Activated T-cell treated with anti-CD3 and anti-CD28 coated beads, Interleukin-2, amount 50 U/mL, for 4 hours (primary cell): ENCODE data around the gene FRMD4B. TPM values are rescaled to one million over a fixed set of nuclear protein-coding genes. Genes with fewer than 3 reads are reported as not detected.

ENCODE experiments used
- ATAC-seq, 2 donors: fragments of 200-7000 bp; cut with Tn5 transposase; one replicate each; pipeline ENCODE4 v1.10.0; 2021
- DNase-seq: peaks from one replicate; pipeline ENCODE4 v3.0.0-alpha.2; 2020
- H3K27me3 Mint-ChIP-seq: one replicate; pipeline ENCODE4 v1.8.0; 2021; ENCODE audit warnings: low read depth, mixed read lengths
- H3K36me3 Mint-ChIP-seq: one replicate; pipeline ENCODE4 v1.8.0; 2022; ENCODE audit warnings: mixed read lengths; ENCODE audit not compliant: insufficient read depth
- H3K4me1 Mint-ChIP-seq: one replicate; pipeline ENCODE4 v1.8.0; 2021; ENCODE audit warnings: low read depth, mixed read lengths
- H3K4me3 Mint-ChIP-seq: one replicate; pipeline ENCODE4 v1.8.0; 2021; ENCODE audit warnings: mild to moderate bottlenecking, moderate library complexity, mixed read lengths
- H3K9me3 Mint-ChIP-seq: one replicate; pipeline ENCODE4 v1.8.0; 2021; ENCODE audit warnings: mixed read lengths
- total RNA-seq, 3 donors: library from RNA; stranded (reverse); gene quantifications; one replicate each; pipeline ENCODE4 v1.2.1, GENCODE V29; 2021

FRMD4B gene
- total RNA-seq, 3 donors from 2014 or later: 16.3 to 24.6 (median 23.6) TPM

GRCh38 chr3:69359916-69360315 lies 26.0 kb downstream of the FRMD4B start:
- no peaks in the 10 kb centered on the region for H3K4me1 Mint-ChIP-seq
- ATAC-seq: no peak
- H3K9me3 Mint-ChIP-seq: peaks cover 5% of the 10 kb centered on the region
- H3K4me3 Mint-ChIP-seq: no peak overlapping the region
- peaks cover 2% of the 10 kb centered on the region for H3K27me3 Mint-ChIP-seq
- H3K36me3 Mint-ChIP-seq: no peaks in the 10 kb centered on the region
- no peak for DNase-seq

GRCh38 chr3:69359339-69359893 lies 26.5 kb downstream of the FRMD4B start:
- H3K4me1 Mint-ChIP-seq: no peaks in the 10 kb centered on the region
- no peak overlapping the region for H3K4me3 Mint-ChIP-seq
- peaks cover 5% of the 10 kb centered on the region for H3K9me3 Mint-ChIP-seq
- no peak for DNase-seq
- H3K36me3 Mint-ChIP-seq: no peaks in the 10 kb centered on the region
- peaks cover 2% of the 10 kb centered on the region for H3K27me3 Mint-ChIP-seq
- ATAC-seq: no peak

GRCh38 chr3:69357196-69357595 lies 28.7 kb downstream of the FRMD4B start:
- ATAC-seq (no peak), DNase-seq (no peak)
- Mint-ChIP-seq H3K9me3 (peaks cover 5% of the 10 kb centered on the region), H3K27me3 (peaks cover 16% of the 10 kb centered on the region), H3K4me3 (no peak overlapping the region), H3K36me3 (no peaks in the 10 kb centered on the region), H3K4me1 (peaks cover 14% of the 10 kb centered on the region)

GRCh38 chr3:69354948-69355347 lies 30.9 kb downstream of the FRMD4B start:
- ATAC-seq: no peak
- no peaks in the 10 kb centered on the region for H3K36me3 Mint-ChIP-seq
- peaks cover 16% of the 10 kb centered on the region for H3K27me3 Mint-ChIP-seq
- H3K9me3 Mint-ChIP-seq: peaks cover 5% of the 10 kb centered on the region
- DNase-seq: no peak
- H3K4me3 Mint-ChIP-seq: no peak overlapping the region
- H3K4me1 Mint-ChIP-seq: peaks cover 14% of the 10 kb centered on the region

- DNase-seq (no peak), ATAC-seq (no peak)
- peaks cover 16% of the 10 kb centered on the region for H3K27me3 Mint-ChIP-seq
- peaks cover 14% of the 10 kb centered on the region for H3K4me1 Mint-ChIP-seq
- no peaks in the 10 kb centered on the region for H3K9me3 Mint-ChIP-seq
- H3K4me3 Mint-ChIP-seq: peak overlapping the region; percentile 47
- H3K36me3 Mint-ChIP-seq: no peaks in the 10 kb centered on the region
Observed at GRCh38 chr3:69353503-69353902, 32.4 kb downstream of the FRMD4B start.

GRCh38 chr3:69353088-69353478 lies 32.8 kb downstream of the FRMD4B start:
- no peaks in the 10 kb centered on the region for H3K9me3 Mint-ChIP-seq
- no peaks in the 10 kb centered on the region for H3K36me3 Mint-ChIP-seq
- peak overlapping the region; percentile 47 for H3K4me3 Mint-ChIP-seq
- no peak for ATAC-seq
- H3K27me3 Mint-ChIP-seq: peaks cover 16% of the 10 kb centered on the region
- H3K4me1 Mint-ChIP-seq: peaks cover 14% of the 10 kb centered on the region
- no peak for DNase-seq

GRCh38 chr3:69352305-69353087 lies 33.4 kb downstream of the FRMD4B start:
- H3K36me3 Mint-ChIP-seq: no peaks in the 10 kb centered on the region
- H3K4me1 Mint-ChIP-seq: peaks cover 14% of the 10 kb centered on the region
- no peaks in the 10 kb centered on the region for H3K9me3 Mint-ChIP-seq
- ATAC-seq (no peak), DNase-seq (no peak)
- H3K27me3 Mint-ChIP-seq: peaks cover 18% of the 10 kb centered on the region
- H3K4me3 Mint-ChIP-seq: no peak overlapping the region

- Mint-ChIP-seq H3K36me3 (no peaks in the 10 kb centered on the region), H3K4me3 (no peak overlapping the region), H3K9me3 (peaks cover 5% of the 10 kb centered on the region), H3K27me3 (peaks cover 14% of the 10 kb centered on the region), H3K4me1 (no peaks in the 10 kb centered on the region)
- no peak for DNase-seq
- ATAC-seq: no peak
Observed at GRCh38 chr3:69343875-69344274, 42.0 kb downstream of the FRMD4B start.

- no peak for DNase-seq
- peaks cover 10% of the 10 kb centered on the region for H3K27me3 Mint-ChIP-seq
- no peak overlapping the region for H3K4me3 Mint-ChIP-seq
- H3K36me3 Mint-ChIP-seq: no peaks in the 10 kb centered on the region
- H3K4me1 Mint-ChIP-seq: no peaks in the 10 kb centered on the region
- H3K9me3 Mint-ChIP-seq: peaks cover 5% of the 10 kb centered on the region
- ATAC-seq: no peak
Observed at GRCh38 chr3:69342074-69342473, 43.8 kb downstream of the FRMD4B start.

GRCh38 chr3:69339760-69340159 lies 46.1 kb downstream of the FRMD4B start:
- ATAC-seq (no peak), DNase-seq (no peak)
- no peak overlapping the region for H3K4me3 Mint-ChIP-seq
- H3K4me1 Mint-ChIP-seq: no peaks in the 10 kb centered on the region
- peaks cover 2% of the 10 kb centered on the region for H3K27me3 Mint-ChIP-seq
- no peaks in the 10 kb centered on the region for H3K36me3 Mint-ChIP-seq
- no peaks in the 10 kb centered on the region for H3K9me3 Mint-ChIP-seq

GRCh38 chr3:69338911-69339310 lies 47.0 kb downstream of the FRMD4B start:
- ATAC-seq (no peak), DNase-seq (no peak)
- no peaks in the 10 kb centered on the region for H3K9me3 Mint-ChIP-seq
- H3K4me1 Mint-ChIP-seq: no peaks in the 10 kb centered on the region
- no peaks in the 10 kb centered on the region for H3K36me3 Mint-ChIP-seq
- H3K4me3 Mint-ChIP-seq: no peak overlapping the region
- no peaks in the 10 kb centered on the region for H3K27me3 Mint-ChIP-seq

GRCh38 chr3:69332934-69333333 lies 53.0 kb downstream of the FRMD4B start:
- no peaks in the 10 kb centered on the region for H3K27me3 Mint-ChIP-seq
- ATAC-seq: no peak
- H3K4me1 Mint-ChIP-seq: peaks cover 10% of the 10 kb centered on the region
- DNase-seq: no peak
- H3K36me3 Mint-ChIP-seq: no peaks in the 10 kb centered on the region
- no peak overlapping the region for H3K4me3 Mint-ChIP-seq
- H3K9me3 Mint-ChIP-seq: no peaks in the 10 kb centered on the region

GRCh38 chr3:69330891-69331400 lies 54.9 kb downstream of the FRMD4B start:
- Mint-ChIP-seq H3K4me1 (peaks cover 30% of the 10 kb centered on the region), H3K27me3 (no peaks in the 10 kb centered on the region), H3K36me3 (no peaks in the 10 kb centered on the region), H3K9me3 (no peaks in the 10 kb centered on the region), H3K4me3 (no peak overlapping the region)
- ATAC-seq (no peak), DNase-seq (no peak)

- Mint-ChIP-seq H3K27me3 (no peaks in the 10 kb centered on the region), H3K4me3 (no peak overlapping the region), H3K4me1 (peaks cover 37% of the 10 kb centered on the region), H3K9me3 (no peaks in the 10 kb centered on the region), H3K36me3 (no peaks in the 10 kb centered on the region)
- ATAC-seq: no peak
- DNase-seq: no peak
Observed at GRCh38 chr3:69329892-69330291, 56.0 kb downstream of the FRMD4B start.

GRCh38 chr3:69328963-69329302 lies 57.0 kb downstream of the FRMD4B start:
- no peak for ATAC-seq
- Mint-ChIP-seq H3K4me1 (peaks cover 46% of the 10 kb centered on the region), H3K27me3 (no peaks in the 10 kb centered on the region), H3K36me3 (no peaks in the 10 kb centered on the region), H3K9me3 (no peaks in the 10 kb centered on the region), H3K4me3 (no peak overlapping the region)
- no peak for DNase-seq
